ENCODE measurements around the gene SELP.

- TF ChIP-seq CTCF (IDR thresholded peaks at IDR 0.05 in 4 of 5, conservative IDR thresholded peaks at IDR 0.05 in 1 of 5) (no peak), POLR2A (IDR thresholded peaks at IDR 0.05) (no peak)
Observed at GRCh38 chr1:169585181-169585580, 44.7 kb downstream of the SELP start.
